Fibroblast of lung (primary cell): ENCODE measurements around the gene BMP6. TPM values are rescaled to one million over a fixed set of nuclear protein-coding genes. Genes with fewer than 3 reads are reported as not detected.

Experiments
- DNase-seq, 2 donors: peaks; one replicate each; pipeline versions ENCODE4 v3.0.0 to v3.0.0-alpha.2; 2010; ENCODE audit warnings: low read depth in 2 of 2
- H2AFZ ChIP-seq: 2 replicates; pipeline ENCODE4 v1.5.1; 2012; ENCODE audit warnings: low read length, control low read depth, inconsistent platforms
- H3K27ac ChIP-seq: 2 replicates; pipeline ENCODE4 v1.5.1; 2011; ENCODE audit warnings: low read length, control low read depth; ENCODE audit not compliant: insufficient read depth
- H3K27me3 ChIP-seq: 2 replicates; pipeline ENCODE4 v1.5.1; 2011; ENCODE audit warnings: mild to moderate bottlenecking, low read length; ENCODE audit not compliant: control insufficient read depth, insufficient read depth
- H3K36me3 ChIP-seq: 2 replicates; pipeline ENCODE4 v1.5.1; 2011; ENCODE audit warnings: low read length; ENCODE audit not compliant: control insufficient read depth, insufficient read depth
- H3K4me1 ChIP-seq: 2 replicates; pipeline ENCODE4 v1.5.1; 2011; ENCODE audit warnings: low read length; ENCODE audit not compliant: control insufficient read depth, insufficient read depth; ENCODE audit errors: extremely low read depth
- H3K4me2 ChIP-seq: 2 replicates; pipeline ENCODE4 v1.5.1; 2011; ENCODE audit warnings: low read length, control low read depth; ENCODE audit not compliant: insufficient read depth; ENCODE audit errors: extremely low read depth
- H3K4me3 ChIP-seq, 4 experiments: fragments of 200-600 bp in 1 of 4; sonication (generic) in 1 of 4; replicated peaks in 1 of 4; 2 replicates each; pipeline ENCODE4 v1.5.1; 2011 to 2016; ENCODE audit warnings: low read length in 4 of 4, low read depth in 3 of 4, mild to moderate bottlenecking in 3 of 4, control low read depth in 2 of 4, inconsistent platforms in 1 of 4, mixed read lengths in 1 of 4; ENCODE audit not compliant: insufficient read depth in 1 of 4; ENCODE audit errors: control extremely low read depth in 1 of 4
- H3K79me2 ChIP-seq: 2 replicates; pipeline ENCODE4 v1.5.1; 2012; ENCODE audit warnings: mild to moderate bottlenecking, low read length, inconsistent platforms; ENCODE audit not compliant: control insufficient read depth, insufficient read depth
- H3K9ac ChIP-seq: 2 replicates; pipeline ENCODE4 v1.5.1; 2011; ENCODE audit warnings: mild to moderate bottlenecking, low read length, control low read depth; ENCODE audit not compliant: insufficient read depth
- H3K9me3 ChIP-seq: 2 replicates; pipeline ENCODE4 v1.5.1; 2012; ENCODE audit warnings: low read depth, low read length; ENCODE audit not compliant: control insufficient read depth, insufficient read depth
- H4K20me1 ChIP-seq: 2 replicates; pipeline ENCODE4 v1.5.1; 2011; ENCODE audit warnings: low read length; ENCODE audit not compliant: control insufficient read depth, insufficient read depth; ENCODE audit errors: extremely low read depth
- EZH2 ChIP-seq: IDR thresholded peaks from 2 replicates; pipeline ENCODE4 v1.5.1; 2012; ENCODE audit warnings: low read length, control low read depth, mild to moderate bottlenecking; ENCODE audit errors: missing control alignments
- polyA plus RNA-seq, 2 donors: library from polyadenylated mRNA; depleted of rRNA in 1 of 2; stranded (reverse) in 1 of 2; unstranded in 1 of 2; fragments of >200 nt; gene quantifications; 2 replicates each; pipeline ENCODE4 v1.2.1, GENCODE V29; 2011 to 2012; ENCODE audit warnings: missing spikeins in 1 of 2
- total RNA-seq: library from RNA; depleted of rRNA; stranded (reverse); fragments of >200 nt; gene quantifications from 2 replicates; pipeline ENCODE4 v1.2.1, GENCODE V29; 2014
- TF ChIP-seq, protein P1 (sequence below), 2 donors: IDR thresholded peaks in 1 of 2; conservative IDR thresholded peaks in 1 of 2; 1 replicate in 1 of 2; 2 replicates in 1 of 2; pipeline ENCODE4 v1.5.1; 2011 to 2012; ENCODE audit warnings: low read length in 2 of 2, control low read depth in 1 of 2, inconsistent platforms in 1 of 2, low read depth in 1 of 2, mild to moderate bottlenecking in 1 of 2

Gene BMP6
- total and polyA plus RNA-seq, 2 donors (not counting 1 experiment from before 2014, with no cell fraction given): under 0.01 to 0.20 TPM

DNA sequence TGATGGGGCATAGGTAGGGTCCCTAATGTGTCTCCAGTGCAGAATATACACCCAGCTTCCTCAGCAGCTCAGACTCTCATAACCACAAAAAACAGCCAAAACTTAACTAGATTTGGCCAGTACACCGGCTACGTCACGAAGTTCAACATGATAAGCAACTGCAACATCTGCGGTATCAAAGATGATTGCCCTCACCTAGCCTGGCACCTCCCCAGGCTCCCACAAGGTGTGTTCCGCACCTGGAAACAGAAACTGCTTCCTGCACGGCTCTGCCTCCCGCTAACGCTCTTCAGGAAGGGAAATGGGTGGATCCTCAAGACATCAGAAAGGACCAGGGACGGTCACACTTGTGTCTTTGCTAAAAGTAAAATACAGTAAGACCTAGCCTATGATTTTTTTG lies 175.2 kb downstream of the BMP6 start:
- Histone ChIP-seq H3K4me2 (no peak overlapping the region), H3K4me1 (no peaks in the 10 kb centered on the region), H3K36me3 (peaks cover 27% of the 10 kb centered on the region), H3K4me3 (no peak overlapping the region), H3K9ac (no peak overlapping the region), H2AFZ (no peak overlapping the region), H4K20me1 (no peaks in the 10 kb centered on the region), H3K27me3 (no peaks in the 10 kb centered on the region), H3K27ac (no peak overlapping the region), H3K9me3 (no peaks in the 10 kb centered on the region), H3K79me2 (peaks cover 13% of the 10 kb centered on the region)
- no peak for TF ChIP-seq EZH2
- TF ChIP-seq, protein P1, sequence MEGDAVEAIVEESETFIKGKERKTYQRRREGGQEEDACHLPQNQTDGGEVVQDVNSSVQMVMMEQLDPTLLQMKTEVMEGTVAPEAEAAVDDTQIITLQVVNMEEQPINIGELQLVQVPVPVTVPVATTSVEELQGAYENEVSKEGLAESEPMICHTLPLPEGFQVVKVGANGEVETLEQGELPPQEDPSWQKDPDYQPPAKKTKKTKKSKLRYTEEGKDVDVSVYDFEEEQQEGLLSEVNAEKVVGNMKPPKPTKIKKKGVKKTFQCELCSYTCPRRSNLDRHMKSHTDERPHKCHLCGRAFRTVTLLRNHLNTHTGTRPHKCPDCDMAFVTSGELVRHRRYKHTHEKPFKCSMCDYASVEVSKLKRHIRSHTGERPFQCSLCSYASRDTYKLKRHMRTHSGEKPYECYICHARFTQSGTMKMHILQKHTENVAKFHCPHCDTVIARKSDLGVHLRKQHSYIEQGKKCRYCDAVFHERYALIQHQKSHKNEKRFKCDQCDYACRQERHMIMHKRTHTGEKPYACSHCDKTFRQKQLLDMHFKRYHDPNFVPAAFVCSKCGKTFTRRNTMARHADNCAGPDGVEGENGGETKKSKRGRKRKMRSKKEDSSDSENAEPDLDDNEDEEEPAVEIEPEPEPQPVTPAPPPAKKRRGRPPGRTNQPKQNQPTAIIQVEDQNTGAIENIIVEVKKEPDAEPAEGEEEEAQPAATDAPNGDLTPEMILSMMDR (conservative IDR thresholded peaks at IDR 0.05 in 1 of 2, IDR thresholded peaks at IDR 0.05 in 1 of 2; ENCODE audit: low read depth in 1 of 2, low read length in 2 of 2): no peak
- DNase-seq: no peak

DNA sequence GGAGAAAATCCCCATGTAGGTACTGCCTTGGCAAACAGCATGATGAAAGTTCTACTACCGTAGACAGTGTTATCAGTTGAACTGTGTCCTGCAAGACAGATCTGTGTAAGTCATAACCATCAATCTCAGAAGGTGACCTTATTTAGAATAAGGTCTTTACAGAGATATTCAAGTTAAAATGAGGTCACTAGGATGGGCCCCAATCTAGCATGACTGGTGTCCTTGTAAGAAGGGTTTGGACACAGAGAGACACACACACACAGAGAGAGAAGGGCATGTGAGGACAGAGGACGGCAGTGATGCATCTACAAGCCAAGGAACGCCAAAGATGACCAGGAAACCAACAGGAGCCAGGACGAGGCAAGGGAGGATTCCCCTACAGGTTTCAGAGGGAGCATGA lies 175.9 kb downstream of the BMP6 start:
- Histone ChIP-seq H2AFZ (no peak overlapping the region), H3K36me3 (peaks cover 27% of the 10 kb centered on the region)
- TF ChIP-seq, protein P1 (conservative IDR thresholded peaks at IDR 0.05 in 1 of 2, IDR thresholded peaks at IDR 0.05 in 1 of 2; ENCODE audit: low read depth in 1 of 2, low read length in 2 of 2): no peak

DNA sequence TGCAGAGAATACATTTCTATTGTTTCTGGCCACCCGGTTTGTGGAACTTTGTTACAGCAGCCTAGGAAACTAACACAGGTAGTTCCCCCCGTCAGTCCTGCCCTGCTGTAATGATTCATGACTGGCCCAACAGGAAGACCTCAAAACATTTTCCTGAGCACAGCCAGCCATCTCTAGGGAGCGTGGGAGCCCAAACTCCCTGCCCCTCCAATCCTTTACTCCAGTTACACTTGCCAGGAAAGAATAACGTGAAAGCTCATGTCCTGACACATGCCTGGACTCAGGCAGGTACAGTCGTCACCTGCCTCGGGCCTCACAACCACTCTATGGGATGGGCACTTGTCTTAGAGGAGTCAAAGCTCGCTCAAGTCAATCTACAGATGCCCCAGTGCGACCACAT lies 176.3 kb downstream of the BMP6 start:
- no peaks in the 10 kb centered on the region for H4K20me1 ChIP-seq
- TF ChIP-seq EZH2: no peak
- TF ChIP-seq, protein P1 (conservative IDR thresholded peaks at IDR 0.05 in 1 of 2, IDR thresholded peaks at IDR 0.05 in 1 of 2; ENCODE audit: low read depth in 1 of 2, low read length in 2 of 2): no peak
- no peaks in the 10 kb centered on the region for H3K4me1 ChIP-seq
- H3K79me2 ChIP-seq: peaks cover 21% of the 10 kb centered on the region
- no peak overlapping the region for H3K27ac ChIP-seq
- H3K4me2 ChIP-seq: no peak overlapping the region
- H3K4me3 ChIP-seq: no peak overlapping the region
- H3K9me3 ChIP-seq: no peaks in the 10 kb centered on the region
- no peak for DNase-seq
- H3K36me3 ChIP-seq: peaks cover 27% of the 10 kb centered on the region
- H3K27me3 ChIP-seq: no peaks in the 10 kb centered on the region
- H3K9ac ChIP-seq: no peak overlapping the region
- H2AFZ ChIP-seq: no peak overlapping the region

More for the DNA sequence above, 175.9 kb downstream of the BMP6 start:
- Histone ChIP-seq H3K4me3 (no peak overlapping the region), H3K9me3 (no peaks in the 10 kb centered on the region), H4K20me1 (no peaks in the 10 kb centered on the region), H3K27ac (no peak overlapping the region), H3K4me2 (no peak overlapping the region), H3K79me2 (peaks cover 18% of the 10 kb centered on the region), H3K4me1 (no peaks in the 10 kb centered on the region), H3K27me3 (no peaks in the 10 kb centered on the region), H3K9ac (no peak overlapping the region)
- DNase-seq: no peak
